ENCODE data around the gene IMP4. TPM values are rescaled to one million over a fixed set of nuclear protein-coding genes. Genes with fewer than 3 reads are reported as not detected.
A peak's percentile ranks its signal among the peaks of the same experiment; 100 is the strongest.

The IMP4 gene
- total and polyA plus RNA-seq, 2 of the 4 experiments (the other 2 are of a cell fraction) = 154 to 169 TPM

DNA sequence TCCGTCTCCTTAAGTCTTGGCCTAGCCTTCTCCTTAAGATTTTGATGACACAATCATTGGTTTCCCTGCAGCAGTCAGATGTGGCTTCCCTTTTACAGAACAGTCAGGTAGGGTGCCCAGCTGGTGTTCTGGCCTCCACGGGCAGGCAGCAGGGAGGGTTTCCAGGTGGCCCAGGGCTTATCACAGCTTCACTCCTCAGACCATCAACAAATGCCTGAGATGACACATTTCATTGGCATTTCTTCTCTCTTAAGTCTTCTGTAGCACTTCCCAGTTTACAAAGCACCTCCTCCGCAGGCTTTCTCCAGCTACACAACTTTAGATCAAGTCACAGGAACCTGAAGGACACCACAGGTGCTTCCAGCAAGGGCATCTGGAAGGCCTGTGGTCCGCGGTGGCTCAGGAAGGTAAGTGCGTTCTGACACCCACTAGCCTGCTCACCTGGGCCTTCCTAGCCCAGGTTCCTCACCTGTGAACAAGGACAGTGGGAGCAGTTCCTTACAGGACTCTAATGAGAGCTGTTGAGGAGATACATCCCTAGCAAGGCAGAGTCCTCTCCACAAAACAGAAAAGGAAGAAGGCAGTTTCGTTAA, 50.7 kb downstream of the IMP4 start:
- no peak overlapping the region for H2AK5ac ChIP-seq (ENCODE audit: low read depth, low read length)
- no peak overlapping the region for H3K4ac ChIP-seq (ENCODE audit: low read depth, low read length)
- no peak overlapping the region for H3K56ac ChIP-seq (ENCODE audit: extremely low read depth, insufficient read depth, low read length)
- no peak overlapping the region for H3K23ac ChIP-seq (ENCODE audit: low read depth, low read length)
- H2AK9ac ChIP-seq (replicated peaks; ENCODE audit: low read depth, low read length, poor library complexity) = no peak overlapping the region
- intact Hi-C loops (cut with micrococcal nuclease) = no loop called here
- H3K79me1 ChIP-seq (ENCODE audit: low read depth in 1 of 2, low read length in 2 of 2) = peaks cover 0 to 4% of the 10 kb centered on the region in 2 experiments; a peak in 2 of 4 replicates
- no peak overlapping the region for H3K14ac ChIP-seq (replicated peaks; ENCODE audit: low read depth, low read length)
- no peak for TF ChIP-seq BHLHE40 (IDR thresholded peaks at IDR 0.05; ENCODE audit: low read depth, low read length)
- TF ChIP-seq POLR2A (IDR thresholded peaks at IDR 0.05; ENCODE audit: low read depth, low read length) = no peak
- no peak for TF ChIP-seq MXI1 (IDR thresholded peaks at IDR 0.05; ENCODE audit: borderline replicate concordance, low read depth, low read length)
- TF ChIP-seq, protein P1, sequence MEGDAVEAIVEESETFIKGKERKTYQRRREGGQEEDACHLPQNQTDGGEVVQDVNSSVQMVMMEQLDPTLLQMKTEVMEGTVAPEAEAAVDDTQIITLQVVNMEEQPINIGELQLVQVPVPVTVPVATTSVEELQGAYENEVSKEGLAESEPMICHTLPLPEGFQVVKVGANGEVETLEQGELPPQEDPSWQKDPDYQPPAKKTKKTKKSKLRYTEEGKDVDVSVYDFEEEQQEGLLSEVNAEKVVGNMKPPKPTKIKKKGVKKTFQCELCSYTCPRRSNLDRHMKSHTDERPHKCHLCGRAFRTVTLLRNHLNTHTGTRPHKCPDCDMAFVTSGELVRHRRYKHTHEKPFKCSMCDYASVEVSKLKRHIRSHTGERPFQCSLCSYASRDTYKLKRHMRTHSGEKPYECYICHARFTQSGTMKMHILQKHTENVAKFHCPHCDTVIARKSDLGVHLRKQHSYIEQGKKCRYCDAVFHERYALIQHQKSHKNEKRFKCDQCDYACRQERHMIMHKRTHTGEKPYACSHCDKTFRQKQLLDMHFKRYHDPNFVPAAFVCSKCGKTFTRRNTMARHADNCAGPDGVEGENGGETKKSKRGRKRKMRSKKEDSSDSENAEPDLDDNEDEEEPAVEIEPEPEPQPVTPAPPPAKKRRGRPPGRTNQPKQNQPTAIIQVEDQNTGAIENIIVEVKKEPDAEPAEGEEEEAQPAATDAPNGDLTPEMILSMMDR (conservative IDR thresholded peaks at IDR 0.05; ENCODE audit: low read depth, low read length) = no peak
- no peak for TF ChIP-seq CEBPB (IDR thresholded peaks at IDR 0.05; ENCODE audit: low read depth, low read length)
- TF ChIP-seq, protein P2, sequence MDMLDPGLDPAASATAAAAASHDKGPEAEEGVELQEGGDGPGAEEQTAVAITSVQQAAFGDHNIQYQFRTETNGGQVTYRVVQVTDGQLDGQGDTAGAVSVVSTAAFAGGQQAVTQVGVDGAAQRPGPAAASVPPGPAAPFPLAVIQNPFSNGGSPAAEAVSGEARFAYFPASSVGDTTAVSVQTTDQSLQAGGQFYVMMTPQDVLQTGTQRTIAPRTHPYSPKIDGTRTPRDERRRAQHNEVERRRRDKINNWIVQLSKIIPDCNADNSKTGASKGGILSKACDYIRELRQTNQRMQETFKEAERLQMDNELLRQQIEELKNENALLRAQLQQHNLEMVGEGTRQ (IDR thresholded peaks at IDR 0.05; ENCODE audit: low read depth, low read length) = no peak
- TF ChIP-seq MAFK (IDR thresholded peaks at IDR 0.05; ENCODE audit: low read depth, low read length) = no peak
- no peak for TF ChIP-seq RCOR1 (IDR thresholded peaks at IDR 0.05; ENCODE audit: insufficient replicate concordance, low read length)
- no peak for TF ChIP-seq FOS (IDR thresholded peaks at IDR 0.05; ENCODE audit: low read depth, low read length)
- no peak for TF ChIP-seq SMC3 (IDR thresholded peaks at IDR 0.05; ENCODE audit: low read depth, low read length)
- no peak for TF ChIP-seq MAZ (IDR thresholded peaks at IDR 0.05; ENCODE audit: borderline replicate concordance, low read depth, low read length)
- TF ChIP-seq NFE2L2 (IDR thresholded peaks at IDR 0.05; ENCODE audit: low read depth, low read length) = no peak
- TF ChIP-seq RFX5 (IDR thresholded peaks at IDR 0.05; ENCODE audit: low read depth, low read length) = no peak
- TF ChIP-seq, protein P3, sequence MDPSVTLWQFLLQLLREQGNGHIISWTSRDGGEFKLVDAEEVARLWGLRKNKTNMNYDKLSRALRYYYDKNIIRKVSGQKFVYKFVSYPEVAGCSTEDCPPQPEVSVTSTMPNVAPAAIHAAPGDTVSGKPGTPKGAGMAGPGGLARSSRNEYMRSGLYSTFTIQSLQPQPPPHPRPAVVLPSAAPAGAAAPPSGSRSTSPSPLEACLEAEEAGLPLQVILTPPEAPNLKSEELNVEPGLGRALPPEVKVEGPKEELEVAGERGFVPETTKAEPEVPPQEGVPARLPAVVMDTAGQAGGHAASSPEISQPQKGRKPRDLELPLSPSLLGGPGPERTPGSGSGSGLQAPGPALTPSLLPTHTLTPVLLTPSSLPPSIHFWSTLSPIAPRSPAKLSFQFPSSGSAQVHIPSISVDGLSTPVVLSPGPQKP (IDR thresholded peaks at IDR 0.05; ENCODE audit: borderline replicate concordance, low read depth, low read length) = no peak
- no peak for TF ChIP-seq CHD1 (IDR thresholded peaks at IDR 0.05; ENCODE audit: low read depth, low read length)
- TF ChIP-seq RAD21 (IDR thresholded peaks at IDR 0.05; ENCODE audit: low read length) = no peak
- peak; percentile 54 for DNase-seq
- ChIA-PET POLR2A (ENCODE audit: unreplicated experiment) (no interaction called here), CTCF (no interaction called here)
- H3K9ac ChIP-seq (ENCODE audit: low read depth, low read length) = no peak overlapping the region
- H3K4me3 ChIP-seq (ENCODE audit: insufficient read depth, low read depth, low read length) = no peak overlapping the region
- H3K9me1 ChIP-seq (ENCODE audit: insufficient read depth, low read length) = no peaks in the 10 kb centered on the region; the same call in 1 of the 2 replicates
- no peak overlapping the region for H4K5ac ChIP-seq (ENCODE audit: low read depth, low read length)
- in situ Hi-C loops (cut with MboI; ENCODE audit: low sequenced_read_pairs) = no loop called here
- no peak overlapping the region for H4K8ac ChIP-seq (ENCODE audit: low read depth in 2 of 2, low read length in 2 of 2)
- no peak overlapping the region for H2AFZ ChIP-seq (replicated peaks; ENCODE audit: low read length, poor library complexity)
- H3K27me3 ChIP-seq (ENCODE audit: control insufficient read depth, insufficient read depth, low read length) = no peaks in the 10 kb centered on the region
- H3K27ac ChIP-seq (ENCODE audit: insufficient read depth, low read length) = no peak overlapping the region
- dilution Hi-C loops (cut with HindIII; ENCODE audit: low sequenced_read_pairs, unreplicated experiment) = no loop called here
- H3K9me3 ChIP-seq (ENCODE audit: control insufficient read depth, insufficient read depth, low read length) = no peaks in the 10 kb centered on the region
- H4K20me1 ChIP-seq (ENCODE audit: insufficient read depth, low read length) = no peaks in the 10 kb centered on the region
- no peak overlapping the region for H3K18ac ChIP-seq (ENCODE audit: low read depth, low read length)
- no peak for ATAC-seq (ENCODE audit: low read depth)
- no peak overlapping the region for H2BK5ac ChIP-seq (ENCODE audit: low read depth, low read length, poor library complexity, severe bottlenecking)
- no peak overlapping the region for H2BK15ac ChIP-seq (ENCODE audit: low read depth, low read length)
- no peak overlapping the region for H3K4me2 ChIP-seq (ENCODE audit: low read depth, low read length)
- H3K36me3 ChIP-seq (ENCODE audit: control insufficient read depth, insufficient read depth, low read length) = no peaks in the 10 kb centered on the region
- H4K91ac ChIP-seq (ENCODE audit: insufficient read depth, low read depth, low read length) = no peak overlapping the region
- 78% methylated on average over 3 of the region's 7 CpGs; no CpG with 5 or more reads in 1 of the 2 experiments for whole genome bisulfite sequencing, 2 experiments (ENCODE audit: extremely low coverage in 2 of 2, insufficient read length in 1 of 2)
- no TSS peak for BruUV-seq (replicated peaks)
- H2BK120ac ChIP-seq (ENCODE audit: low read depth, low read length) = no peak overlapping the region
- peaks cover 11% of the 10 kb centered on the region for H3K4me1 ChIP-seq (ENCODE audit: control insufficient read depth, insufficient read depth, low read length)
- H2BK20ac ChIP-seq (ENCODE audit: low read depth, low read length) = no peak overlapping the region
